Measurements from ENCODE around the gene ATP5F1A. TPM values are rescaled to one million over a fixed set of nuclear protein-coding genes. Genes with fewer than 3 reads are reported as not detected.

The ATP5F1A gene
- polyA plus RNA-seq, 5 donors: 446 to 498 (median 471) TPM

GRCh38 chr18:46080156-46080555, 17.9 kb downstream of the ATP5F1A start:
- no peak for DNase-seq

GRCh38 chr18:46079336-46079735, 18.8 kb downstream of the ATP5F1A start:
- no peak for DNase-seq

- DNase-seq: peak in 1 of 2 donors; percentile 50
Measured at GRCh38 chr18:46073474-46074331, 24.4 kb downstream of the ATP5F1A start.

DNA sequence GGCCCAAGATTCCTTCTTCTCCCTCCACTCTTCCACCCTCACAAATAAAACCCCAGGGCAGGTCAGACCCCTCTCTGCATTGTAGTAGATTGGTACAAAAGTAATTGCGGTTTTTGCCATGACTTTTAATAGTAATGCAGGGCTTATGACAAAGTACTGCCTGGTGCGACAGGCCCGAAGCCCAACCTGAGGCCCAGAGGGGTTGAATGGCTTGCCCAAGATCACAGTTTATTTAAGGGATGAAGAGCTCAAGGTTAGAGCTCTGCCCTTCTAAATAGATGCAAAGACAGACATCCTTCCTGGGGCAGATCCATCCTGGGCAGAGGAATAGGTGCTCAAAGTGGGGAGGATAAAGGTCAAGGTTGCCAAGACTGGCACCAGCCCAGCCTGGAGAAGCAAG, 25.1 kb downstream of the ATP5F1A start:
- DNase-seq: no peak

DNA sequence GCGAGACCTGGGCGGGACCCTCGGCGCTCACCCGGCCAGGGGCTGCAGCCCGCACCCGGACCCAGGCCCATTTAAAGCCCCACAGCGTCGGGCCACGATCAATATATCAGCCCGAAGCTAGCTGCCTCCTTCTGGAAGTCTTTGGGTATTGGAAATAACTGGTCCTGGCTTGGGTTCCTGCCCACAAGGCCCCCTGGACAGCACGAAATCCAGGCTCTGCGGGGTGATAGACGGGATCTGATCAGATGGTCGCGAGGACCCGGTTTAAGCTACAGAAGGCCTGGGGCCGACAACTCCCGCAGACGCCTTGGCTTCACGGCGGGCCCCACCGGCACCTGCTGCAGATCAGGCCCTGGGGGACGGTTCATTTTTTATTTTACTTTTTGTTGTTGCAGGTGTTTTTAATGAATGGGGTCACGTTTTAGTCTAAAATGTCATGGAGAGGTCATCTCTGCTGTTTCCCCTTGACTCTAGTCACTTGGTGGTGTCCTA, 25.7 kb downstream of the ATP5F1A start:
- DNase-seq: no peak

- peak; percentile 38 to 46 for DNase-seq
Measured at GRCh38 chr18:46071653-46072375, 26.3 kb downstream of the ATP5F1A start, which contains the start of gene PSTPIP2. TSS of gene PSTPIP2 (minus strand) at chr18:46072260. CDS start at chr18:46072188, 72 bp downstream.

DNA sequence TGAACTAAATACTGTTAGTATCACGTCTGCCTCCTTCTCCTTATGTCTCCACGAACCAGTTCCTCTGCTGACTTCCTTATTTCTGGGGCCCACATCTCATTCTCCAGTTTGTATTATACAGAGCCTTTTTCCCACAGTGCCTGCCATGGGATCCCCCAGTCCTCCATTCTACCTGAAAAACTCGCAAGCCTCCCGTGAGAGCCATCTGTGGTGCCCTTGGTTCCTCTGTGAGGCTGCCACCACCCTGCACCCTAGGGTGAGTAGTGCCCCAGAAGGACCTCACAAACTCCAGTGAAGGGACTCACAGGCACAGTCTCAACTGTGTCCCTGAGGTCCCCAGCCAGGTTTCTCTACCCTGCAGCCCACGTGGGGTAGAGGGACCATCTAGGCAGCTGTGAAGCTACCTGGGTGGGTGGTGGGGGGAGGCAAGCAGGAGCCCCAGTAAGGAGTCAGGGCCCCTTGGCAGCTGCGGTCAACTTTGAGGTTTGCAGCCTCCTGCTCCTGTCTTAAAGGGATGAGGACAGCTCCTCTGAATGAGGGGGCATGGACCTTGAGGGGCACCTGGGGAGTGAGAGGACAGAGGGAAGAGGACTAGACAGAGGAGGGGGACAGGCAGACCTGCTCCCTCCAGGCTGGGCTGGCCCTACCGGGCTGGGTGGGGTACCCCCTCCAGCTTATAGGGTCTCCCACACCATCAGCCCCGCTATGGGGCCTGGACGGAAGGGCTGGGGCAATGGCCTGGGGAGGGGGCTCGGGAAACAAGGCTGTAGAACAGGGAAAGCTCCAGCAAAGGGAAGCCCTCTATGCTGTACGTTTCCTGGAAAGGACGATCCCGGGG, 27.1 kb downstream of the ATP5F1A start:
- DNase-seq: no peak

DNA sequence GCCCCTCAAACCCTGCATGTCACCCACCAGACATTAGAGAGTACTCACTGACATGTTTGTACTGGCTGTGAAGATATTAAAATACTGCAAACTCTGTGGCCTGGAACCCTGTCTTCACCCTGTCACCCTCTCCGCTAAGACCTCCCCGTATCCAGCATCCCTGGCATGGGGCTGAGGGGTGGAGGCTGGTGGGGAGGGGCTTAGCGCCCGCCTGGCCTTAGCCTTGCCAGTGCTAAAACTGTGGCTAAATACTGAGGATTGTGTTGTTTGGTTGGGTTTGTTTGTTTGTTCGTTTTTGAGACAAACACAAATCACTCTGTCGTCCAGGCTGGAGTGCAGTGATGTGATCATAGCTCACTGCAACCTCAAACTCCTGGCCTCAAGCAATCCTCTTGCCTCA, 27.9 kb downstream of the ATP5F1A start:
- no peak for DNase-seq

DNA sequence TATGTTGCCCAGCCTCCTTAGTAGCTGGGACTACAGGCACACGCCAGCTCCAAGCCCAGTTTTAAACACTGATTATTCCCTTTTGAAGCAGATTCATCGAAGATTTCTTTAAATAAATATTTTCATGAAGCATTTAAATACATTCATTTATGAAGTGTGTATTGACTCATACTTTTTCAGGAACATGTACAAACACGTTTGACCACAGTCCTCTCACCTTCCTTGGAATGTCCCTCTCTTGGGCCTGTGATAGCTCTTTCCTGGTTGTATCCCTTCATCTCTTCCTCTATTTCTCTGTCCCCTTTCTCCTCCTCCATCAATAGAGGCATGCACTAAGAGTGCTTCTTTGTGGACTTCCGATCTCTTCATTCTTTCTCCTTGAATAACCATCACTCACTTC, 28.6 kb downstream of the ATP5F1A start:
- DNase-seq: no peak

GRCh38 chr18:46068763-46069162, 29.3 kb downstream of the ATP5F1A start:
- no peak for DNase-seq

- no peak for DNase-seq
Measured at GRCh38 chr18:46067438-46068007, 30.6 kb downstream of the ATP5F1A start.

- DNase-seq: no peak
Measured at GRCh38 chr18:46062781-46063180, 35.3 kb downstream of the ATP5F1A start.

GRCh38 chr18:46061796-46062195, 36.3 kb downstream of the ATP5F1A start:
- DNase-seq: no peak

- DNase-seq: no peak
Measured at GRCh38 chr18:46061387-46061786, 36.7 kb downstream of the ATP5F1A start.

DNA sequence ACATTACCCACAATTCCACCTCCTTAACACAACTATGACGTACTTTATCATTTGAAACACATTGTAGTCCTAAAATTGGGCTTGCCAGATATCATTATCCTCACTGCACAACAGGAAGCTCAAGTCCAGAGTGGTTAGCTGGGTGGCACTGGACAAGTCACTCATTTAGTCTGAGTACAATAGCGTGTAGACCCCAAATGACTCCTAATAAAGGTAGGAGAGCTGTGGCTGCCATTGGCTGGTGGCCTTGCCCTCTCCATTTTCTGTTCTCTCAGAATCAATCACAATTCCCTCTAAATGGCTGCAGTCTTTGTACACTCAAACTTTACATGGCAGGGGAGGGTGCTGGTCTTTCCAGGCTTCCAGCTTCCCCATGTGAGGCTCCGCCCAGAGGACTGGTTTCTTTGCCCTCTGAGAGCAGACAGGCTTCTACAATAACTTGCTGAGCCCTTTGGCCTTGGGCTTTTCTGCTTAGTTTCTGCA, 37.7 kb downstream of the ATP5F1A start:
- no peak for DNase-seq

- no peak for DNase-seq
Measured at GRCh38 chr18:46055838-46056230, 42.3 kb downstream of the ATP5F1A start.

GRCh38 chr18:46054956-46055837, 42.9 kb downstream of the ATP5F1A start:
- DNase-seq: no peak

GRCh38 chr18:46053368-46054095, 44.6 kb downstream of the ATP5F1A start:
- DNase-seq: no peak

- DNase-seq: no peak
Measured at GRCh38 chr18:46051731-46052461, 46.2 kb downstream of the ATP5F1A start.

Data from right lung (tissue), 5 donors.